HUDEP-2 (cell line): ENCODE results near the gene GMNC.
"Not testable (repeated sequence)": the region's sequence is repeated elsewhere in the genome, so short reads cannot be mapped to it uniquely, and the experiment has no call there.

Experiments used
- DNase-seq, 76 experiments: peaks; one replicate each; lab custom pipeline; 2025; ENCODE audit not compliant: unreplicated experiment in 76 of 76; lab: John Stamatoyannopoulos, UW

GMNC gene

GRCh38 chr3:190862209-190863118, at the start of gene GMNC:
Gene GMNC (minus strand): TSS chr3:190862694. CDS start chr3:190862615, 79 bp downstream.
- DNase-seq: peak in 6 of 76 experiments; percentile 0 to 31 (median 8)

GRCh38 chr3:190911382-190911781, 48.9 kb upstream of the GMNC start:
- DNase-seq: no peak

GRCh38 chr3:190909908-190910307, 47.4 kb upstream of the GMNC start:
- DNase-seq: no peak

GRCh38 chr3:190903156-190903555, 40.7 kb upstream of the GMNC start:
- DNase-seq: no peak

- DNase-seq: no peak
These were observed 39.8 kb upstream of the GMNC start for GRCh38 chr3:190902292-190902691.

- DNase-seq: no peak
These were observed 30.0 kb upstream of the GMNC start for GRCh38 chr3:190892395-190892902.

GRCh38 chr3:190886945-190887344, 24.5 kb upstream of the GMNC start:
- no peak for DNase-seq

GRCh38 chr3:190883973-190884832, 21.7 kb upstream of the GMNC start:
- peak in 25 of 76 experiments; percentile 0 to 45 (median 8) for DNase-seq

GRCh38 chr3:190883141-190883540, 20.6 kb upstream of the GMNC start:
- DNase-seq: no peak

- no peak for DNase-seq
These were observed 15.4 kb upstream of the GMNC start for GRCh38 chr3:190877925-190878324.

GRCh38 chr3:190876433-190876832, 13.9 kb upstream of the GMNC start:
- DNase-seq: not testable (repeated sequence)

- DNase-seq: not testable (repeated sequence)
These were observed 12.6 kb upstream of the GMNC start for GRCh38 chr3:190875061-190875460.

- DNase-seq: no peak
These were observed 7.6 kb upstream of the GMNC start for GRCh38 chr3:190870127-190870526.

- no peak for DNase-seq
These were observed 4.6 kb upstream of the GMNC start for GRCh38 chr3:190867071-190867470.

GRCh38 chr3:190865828-190866227, 3.3 kb upstream of the GMNC start:
- DNase-seq: no peak

- DNase-seq: no peak
These were observed 2.9 kb upstream of the GMNC start for GRCh38 chr3:190865419-190865818.

GRCh38 chr3:190864002-190864401, 1.5 kb upstream of the GMNC start:
- DNase-seq: no peak

GRCh38 chr3:190863119-190863465, 598 bp upstream of the GMNC start:
- no peak for DNase-seq

- no peak for DNase-seq
These were observed 2.0 kb downstream of the GMNC start for GRCh38 chr3:190860521-190860920.

GRCh38 chr3:190855151-190855550, 7.3 kb downstream of the GMNC start:
- no peak for DNase-seq

- DNase-seq: no peak
These were observed 8.4 kb downstream of the GMNC start for GRCh38 chr3:190854062-190854461.
